OCI-LY7 (cell line): ENCODE data around the gene ELMOD3. TPM values are rescaled to one million over a fixed set of nuclear protein-coding genes. Genes with fewer than 3 reads are reported as not detected.
"Not testable (repeated sequence)": the region's sequence is repeated elsewhere in the genome, so short reads cannot be mapped to it uniquely, and the experiment has no call there.

Experiments used
- BruUV-seq: library from RNA; stranded (reverse); fragments of 400-500 nt; replicated peaks from 2 replicates; lab custom pipeline; 2021; lab: Mats Ljungman, UMichigan
- CTCF ChIA-PET: fragments of 300-600 bp; sonication (Branson Sonifier 250); formaldehyde crosslinking; loops from one replicate; lab custom pipeline; 2022; ENCODE audit warnings: antibody characterized with exemption; ENCODE audit not compliant: unreplicated experiment; lab: Charles Lee
- POLR2A ChIA-PET: fragments of 300-600 bp; sonication (Branson Sonifier 250); formaldehyde crosslinking; loops from one replicate; lab custom pipeline; 2022; ENCODE audit warnings: antibody characterized with exemption; lab: Charles Lee
- DNase-seq: peaks from one replicate; pipeline ENCODE4 v3.0.0-alpha.2; 2015; ENCODE audit warnings: low spot score
- H2AFZ ChIP-seq: fragments of 200-600 bp; sonication (generic), shearing (Covaris generic); 2 replicates; pipeline ENCODE4 v1.6.1; 2014; ENCODE audit warnings: mild to moderate bottlenecking, antibody characterized with exemption, low read length, moderate library complexity
- H3K27ac ChIP-seq: fragments of 200-600 bp; sonication (generic); 2 replicates; pipeline ENCODE4 v1.5.1; 2014; ENCODE audit warnings: mixed run types, low read depth, mild to moderate bottlenecking, moderate library complexity, low read length, inconsistent platforms; ENCODE audit not compliant: poor library complexity, severe bottlenecking
- H3K36me3 ChIP-seq: fragments of 200-600 bp; sonication (generic); 2 replicates; pipeline ENCODE4 v1.6.1; 2014; ENCODE audit warnings: mild to moderate bottlenecking, antibody characterized with exemption, low read length, moderate library complexity, mixed read lengths; ENCODE audit not compliant: insufficient read depth
- H3K4me1 ChIP-seq: fragments of 200-600 bp; sonication (generic); 2 replicates; pipeline ENCODE4 v1.5.1; 2014; ENCODE audit warnings: mild to moderate bottlenecking, low read length; ENCODE audit not compliant: insufficient read depth, poor library complexity, severe bottlenecking
- H3K4me2 ChIP-seq: fragments of 200-600 bp; sonication (generic); 2 replicates; pipeline ENCODE4 v1.6.1; 2014; ENCODE audit warnings: mild to moderate bottlenecking, low read length
- H3K4me3 ChIP-seq: fragments of 200-600 bp; sonication (generic); 2 replicates; pipeline ENCODE4 v1.5.1; 2014; ENCODE audit warnings: mild to moderate bottlenecking, low read depth, low read length; ENCODE audit not compliant: poor library complexity, severe bottlenecking
- H3K79me2 ChIP-seq: fragments of 200-600 bp; sonication (generic); 2 replicates; pipeline ENCODE4 v1.6.1; 2016; ENCODE audit warnings: low read depth, mild to moderate bottlenecking, low read length, moderate library complexity, mixed read lengths; ENCODE audit not compliant: insufficient read depth
- H3K9me2 ChIP-seq: fragments of 200-600 bp; sonication (generic); 2 replicates; pipeline ENCODE4 v1.6.1; 2016; ENCODE audit warnings: mild to moderate bottlenecking, low read length, mixed read lengths; ENCODE audit not compliant: insufficient read depth
- H3K9me3 ChIP-seq: fragments of 200-600 bp; sonication (generic); 2 replicates; pipeline ENCODE4 v1.6.1; 2014; ENCODE audit warnings: mild to moderate bottlenecking, mixed run types, low read length, mixed read lengths
- H4K20me1 ChIP-seq: fragments of 200-600 bp; sonication (generic); 2 replicates; pipeline ENCODE4 v1.6.1; 2014; ENCODE audit warnings: mild to moderate bottlenecking, antibody characterized with exemption, low read length, moderate library complexity, mixed read lengths; ENCODE audit not compliant: insufficient read depth
- EZH2phosphoT487 ChIP-seq: fragments of 200-600 bp; sonication (generic); IDR thresholded peaks from 2 replicates; pipeline ENCODE4 v1.6.1; 2018; ENCODE audit warnings: low read depth, borderline replicate concordance, mild to moderate bottlenecking, mixed run types, antibody characterized with exemption, low read length, moderate library complexity, mixed read lengths
- intact Hi-C: fragments of 100-400 bp; cut with micrococcal nuclease; formaldehyde crosslinking; loops from one replicate; pipeline ENCODE4 v1.10.0; 2022; ENCODE audit not compliant: unreplicated experiment
- total RNA-seq, 2 experiments: library from RNA; depleted of rRNA in 1 of 2; stranded (reverse); fragments of >200 nt in 1 of 2; shearing (Covaris generic) in 1 of 2; gene quantifications; 2 replicates each; pipeline ENCODE4 v1.2.3, GENCODE V29; 2014 to 2022
- TF ChIP-seq, protein P1 (sequence below): fragments of 200-600 bp; sonication (generic); conservative IDR thresholded peaks from 2 replicates; pipeline ENCODE4 v1.5.1; 2014; ENCODE audit warnings: mild to moderate bottlenecking, antibody characterized with exemption, low read length, moderate library complexity, mixed read lengths

ELMOD3 gene
- total RNA-seq, 2 experiments from 2014 or later, result 12.0 to 18.5 TPM

DNA sequence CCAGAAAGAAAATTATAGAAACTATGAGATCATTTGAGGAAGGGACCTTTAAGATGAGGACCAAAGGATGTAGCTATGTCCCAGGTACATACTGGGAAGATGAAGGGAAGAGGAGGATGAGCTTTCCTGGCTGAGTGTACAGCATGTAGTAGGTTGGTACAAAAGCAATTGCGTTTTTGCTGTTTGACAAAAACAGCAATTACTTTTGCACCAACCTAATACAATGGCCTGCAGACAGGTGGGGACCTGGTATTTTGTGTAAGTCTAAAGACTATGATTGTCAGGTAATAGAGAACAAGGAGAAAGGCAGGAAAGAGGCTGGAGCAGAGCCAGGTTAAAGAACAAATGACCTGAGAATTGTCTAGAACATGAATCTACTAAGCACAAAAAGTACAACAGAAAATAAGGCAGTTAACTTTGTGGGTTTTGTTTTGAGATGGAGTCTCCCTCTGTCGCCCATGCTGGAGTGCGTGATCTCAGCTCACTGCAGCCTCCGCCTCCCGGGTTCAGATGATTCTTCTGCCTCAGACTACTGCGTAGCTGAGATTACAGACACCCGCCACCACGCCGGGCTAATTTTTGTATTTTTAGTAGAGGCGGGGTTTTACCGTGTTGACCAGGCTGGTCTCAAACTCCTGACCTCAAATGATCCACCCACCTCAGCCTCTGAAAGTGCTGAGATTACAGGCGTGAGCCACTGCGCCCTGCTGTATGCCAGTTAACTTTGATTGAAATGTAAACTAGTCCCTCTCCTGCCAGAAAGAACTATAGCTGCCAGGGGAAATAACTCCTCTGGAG is 23.5 kb upstream of the ELMOD3 start:
- TF ChIP-seq, protein P1, sequence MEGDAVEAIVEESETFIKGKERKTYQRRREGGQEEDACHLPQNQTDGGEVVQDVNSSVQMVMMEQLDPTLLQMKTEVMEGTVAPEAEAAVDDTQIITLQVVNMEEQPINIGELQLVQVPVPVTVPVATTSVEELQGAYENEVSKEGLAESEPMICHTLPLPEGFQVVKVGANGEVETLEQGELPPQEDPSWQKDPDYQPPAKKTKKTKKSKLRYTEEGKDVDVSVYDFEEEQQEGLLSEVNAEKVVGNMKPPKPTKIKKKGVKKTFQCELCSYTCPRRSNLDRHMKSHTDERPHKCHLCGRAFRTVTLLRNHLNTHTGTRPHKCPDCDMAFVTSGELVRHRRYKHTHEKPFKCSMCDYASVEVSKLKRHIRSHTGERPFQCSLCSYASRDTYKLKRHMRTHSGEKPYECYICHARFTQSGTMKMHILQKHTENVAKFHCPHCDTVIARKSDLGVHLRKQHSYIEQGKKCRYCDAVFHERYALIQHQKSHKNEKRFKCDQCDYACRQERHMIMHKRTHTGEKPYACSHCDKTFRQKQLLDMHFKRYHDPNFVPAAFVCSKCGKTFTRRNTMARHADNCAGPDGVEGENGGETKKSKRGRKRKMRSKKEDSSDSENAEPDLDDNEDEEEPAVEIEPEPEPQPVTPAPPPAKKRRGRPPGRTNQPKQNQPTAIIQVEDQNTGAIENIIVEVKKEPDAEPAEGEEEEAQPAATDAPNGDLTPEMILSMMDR, result no peak
- TF ChIP-seq EZH2phosphoT487, result no peak
- intact Hi-C loops, result no loop called here
- Histone ChIP-seq H3K9me2 (no peaks in the 10 kb centered on the region), H3K4me1 (peaks cover 8% of the 10 kb centered on the region), H3K27ac (no peak overlapping the region), H3K4me3 (no peak overlapping the region), H4K20me1 (peaks cover 5% of the 10 kb centered on the region), H3K4me2 (no peak overlapping the region), H3K9me3 (no peaks in the 10 kb centered on the region), H3K79me2 (peaks cover 24% of the 10 kb centered on the region), H3K36me3 (peaks cover 13% of the 10 kb centered on the region), H2AFZ (0 out of 2 replicates have a peak overlapping the region, but pooled peaks have one; percentile 3)
- ChIA-PET CTCF (no interaction called here), POLR2A (no interaction called here)
- DNase-seq, result no peak
- no TSS peak for BruUV-seq

DNA sequence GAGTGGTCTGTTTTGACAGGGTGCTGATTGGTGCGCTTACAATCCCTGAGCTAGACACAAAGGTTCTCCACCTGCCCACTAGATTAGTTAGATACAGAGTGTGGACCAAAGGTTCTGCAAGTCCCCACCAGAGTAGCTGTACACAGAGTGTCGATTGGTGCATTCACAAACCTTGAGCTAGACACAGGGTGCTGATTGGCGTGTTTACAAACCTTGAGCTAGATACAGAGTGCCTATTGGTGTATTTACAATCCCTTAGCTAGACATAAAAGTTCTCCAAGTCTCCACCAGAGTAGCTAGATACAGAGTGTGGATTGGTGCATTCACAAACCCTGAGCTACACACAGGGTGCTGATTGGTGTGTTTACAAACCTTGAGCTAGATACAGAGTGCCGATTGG is 20.7 kb upstream of the ELMOD3 start:
- H3K36me3 ChIP-seq, intact Hi-C loops, H3K27ac ChIP-seq, H3K9me3 ChIP-seq, H4K20me1 ChIP-seq, DNase-seq, BruUV-seq, H2AFZ ChIP-seq, H3K4me2 ChIP-seq, H3K79me2 ChIP-seq, POLR2A ChIA-PET, H3K4me1 ChIP-seq, CTCF ChIA-PET, H3K9me2 ChIP-seq, H3K4me3 ChIP-seq: not testable (repeated sequence)

DNA sequence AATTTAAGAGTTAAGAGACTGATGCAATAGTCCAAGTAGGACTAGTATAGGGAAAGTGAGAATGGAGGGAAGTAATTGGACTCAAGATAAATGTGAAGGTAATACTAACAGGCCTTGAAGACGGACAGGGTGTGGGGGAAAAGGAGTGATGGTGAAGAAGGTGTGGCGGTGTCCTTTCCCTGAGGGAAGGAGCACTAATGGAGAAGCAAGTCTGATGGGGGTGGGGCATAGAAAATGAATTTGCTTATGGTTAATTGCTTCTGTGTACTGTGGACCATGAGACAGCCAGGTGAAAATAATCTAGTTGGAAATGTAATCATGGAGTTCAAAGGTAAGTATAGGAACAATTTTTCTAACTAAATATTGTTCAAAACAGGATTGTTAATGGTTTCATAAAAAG is 19.6 kb upstream of the ELMOD3 start:
- Histone ChIP-seq H3K9me3 (no peaks in the 10 kb centered on the region), H3K9me2 (no peaks in the 10 kb centered on the region), H3K79me2 (no peaks in the 10 kb centered on the region), H3K36me3 (no peaks in the 10 kb centered on the region), H3K27ac (no peak overlapping the region), H3K4me3 (no peak overlapping the region), H2AFZ (no peak overlapping the region), H3K4me1 (no peaks in the 10 kb centered on the region), H4K20me1 (no peaks in the 10 kb centered on the region), H3K4me2 (no peak overlapping the region)
- no TSS peak for BruUV-seq
- no peak for TF ChIP-seq EZH2phosphoT487
- TF ChIP-seq, protein P1, result no peak
- intact Hi-C loops, result no loop called here
- DNase-seq, result no peak
- ChIA-PET POLR2A (no interaction called here), CTCF (no interaction called here)
